Measurements from ENCODE around the gene DYNC2H1.

DNA sequence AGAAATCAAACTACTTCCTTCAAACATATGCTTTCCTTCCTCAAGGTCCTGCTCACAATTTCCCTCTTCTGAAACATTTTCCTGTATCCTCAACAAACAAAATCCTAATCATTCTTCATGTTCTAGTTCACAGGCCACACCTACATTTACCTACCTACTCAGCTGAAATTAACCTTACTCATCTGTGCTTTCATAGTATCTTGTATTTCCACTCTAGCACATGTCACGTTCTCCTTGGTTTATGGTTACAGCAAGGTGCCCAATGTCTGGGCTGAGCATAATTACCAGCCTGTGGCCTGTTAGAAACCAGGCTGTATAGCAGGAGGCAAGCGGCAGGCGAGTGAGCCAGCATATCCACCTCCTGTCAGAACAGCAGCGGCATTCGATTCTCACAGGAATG lies 30.5 kb upstream of the DYNC2H1 start:
- TF ChIP-seq, protein P1, sequence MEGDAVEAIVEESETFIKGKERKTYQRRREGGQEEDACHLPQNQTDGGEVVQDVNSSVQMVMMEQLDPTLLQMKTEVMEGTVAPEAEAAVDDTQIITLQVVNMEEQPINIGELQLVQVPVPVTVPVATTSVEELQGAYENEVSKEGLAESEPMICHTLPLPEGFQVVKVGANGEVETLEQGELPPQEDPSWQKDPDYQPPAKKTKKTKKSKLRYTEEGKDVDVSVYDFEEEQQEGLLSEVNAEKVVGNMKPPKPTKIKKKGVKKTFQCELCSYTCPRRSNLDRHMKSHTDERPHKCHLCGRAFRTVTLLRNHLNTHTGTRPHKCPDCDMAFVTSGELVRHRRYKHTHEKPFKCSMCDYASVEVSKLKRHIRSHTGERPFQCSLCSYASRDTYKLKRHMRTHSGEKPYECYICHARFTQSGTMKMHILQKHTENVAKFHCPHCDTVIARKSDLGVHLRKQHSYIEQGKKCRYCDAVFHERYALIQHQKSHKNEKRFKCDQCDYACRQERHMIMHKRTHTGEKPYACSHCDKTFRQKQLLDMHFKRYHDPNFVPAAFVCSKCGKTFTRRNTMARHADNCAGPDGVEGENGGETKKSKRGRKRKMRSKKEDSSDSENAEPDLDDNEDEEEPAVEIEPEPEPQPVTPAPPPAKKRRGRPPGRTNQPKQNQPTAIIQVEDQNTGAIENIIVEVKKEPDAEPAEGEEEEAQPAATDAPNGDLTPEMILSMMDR (conservative IDR thresholded peaks at IDR 0.05; ENCODE audit: low read depth, low read length), result no peak
- TF ChIP-seq EZH2 (IDR thresholded peaks at IDR 0.05; ENCODE audit: borderline replicate concordance, low read depth, low read length, poor library complexity, severe bottlenecking), result no peak

All from A673 (cell line).